GM12801 (cell line): Measurements from ENCODE around the gene RHBDL2.

Experiments
- CTCF ChIP-seq: IDR thresholded peaks from one replicate; pipeline ENCODE4 v1.5.1; 2011; ENCODE audit warnings: control low read depth; ENCODE audit not compliant: insufficient read length; ENCODE audit errors: extremely low read depth

Gene RHBDL2

GRCh38 chr1:38941527-38942019, at the start of gene RHBDL2:
Gene RHBDL2, minus strand, starts transcription at chr1:38941830. Its CDS starts 22,618 bp downstream, at chr1:38919212.
- no peak for TF ChIP-seq CTCF

- no peak for TF ChIP-seq CTCF
These were observed 49.4 kb upstream of the RHBDL2 start, which contains the start of gene AKIRIN1 for GRCh38 chr1:38990738-38991637. Gene AKIRIN1, plus strand, starts transcription at chr1:38991276. Its CDS starts 105 bp downstream, at chr1:38991381.

GRCh38 chr1:38990386-38990737, 48.7 kb upstream of the RHBDL2 start:
- TF ChIP-seq CTCF, result no peak

GRCh38 chr1:38989979-38990378, 48.3 kb upstream of the RHBDL2 start:
- TF ChIP-seq CTCF, result no peak

- TF ChIP-seq CTCF, result no peak
These were observed 32.2 kb upstream of the RHBDL2 start for GRCh38 chr1:38973659-38974437.

GRCh38 chr1:38964140-38964548, 22.5 kb upstream of the RHBDL2 start:
- no peak for TF ChIP-seq CTCF

- no peak for TF ChIP-seq CTCF
These were observed 20.9 kb upstream of the RHBDL2 start for GRCh38 chr1:38962560-38962959.
